Parathyroid adenoma (tissue), 2 donors: ENCODE measurements around the gene TMEM35B.
"Not testable (repeated sequence)": the region's sequence is repeated elsewhere in the genome, so short reads cannot be mapped to it uniquely, and the experiment has no call there.

ENCODE experiments used
- H2AFZ ChIP-seq: fragments of 300-600 bp; sonication (generic); one replicate; pipeline ENCODE4 v1.7.0; 2017; ENCODE audit warnings: antibody characterized with exemption, mild to moderate bottlenecking
- H3K27ac ChIP-seq: fragments of 300-600 bp; sonication (generic); one replicate; pipeline ENCODE4 v1.7.0; 2017
- H3K27me3 ChIP-seq: fragments of 300-600 bp; sonication (generic); one replicate; pipeline ENCODE4 v1.7.0; 2017; ENCODE audit warnings: low read length; ENCODE audit not compliant: control insufficient read depth, insufficient read depth
- H3K36me3 ChIP-seq: fragments of 300-600 bp; sonication (generic); one replicate; pipeline ENCODE4 v1.7.0; 2017; ENCODE audit warnings: low read length; ENCODE audit not compliant: control insufficient read depth, insufficient read depth
- H3K4me1 ChIP-seq: fragments of 300-600 bp; sonication (generic); one replicate; pipeline ENCODE4 v1.7.0; 2017; ENCODE audit warnings: control low read depth
- H3K4me2 ChIP-seq: fragments of 300-600 bp; sonication (generic); one replicate; pipeline ENCODE4 v1.7.0; 2017; ENCODE audit warnings: low read length
- H3K4me3 ChIP-seq: fragments of 300-600 bp; sonication (generic); one replicate; pipeline ENCODE4 v1.7.0; 2017; ENCODE audit warnings: low read depth, low read length
- H3K79me2 ChIP-seq: fragments of 300-600 bp; sonication (generic); one replicate; pipeline ENCODE4 v1.7.0; 2017; ENCODE audit warnings: control low read depth
- H3K9ac ChIP-seq: fragments of 300-600 bp; sonication (generic); one replicate; pipeline ENCODE4 v1.7.0; 2017; ENCODE audit warnings: mild to moderate bottlenecking
- H3K9me3 ChIP-seq: fragments of 300-600 bp; sonication (generic); one replicate; pipeline ENCODE4 v1.7.0; 2017; ENCODE audit warnings: low read length; ENCODE audit not compliant: control insufficient read depth
- TF ChIP-seq, protein P1 (sequence below): fragments of 300-600 bp; sonication (generic); IDR thresholded peaks from one replicate; pipeline ENCODE4 v1.7.0; 2017; ENCODE audit warnings: antibody characterized with exemption, mild to moderate bottlenecking
- donor health status: primary hyperparathyroidism.

Gene TMEM35B

DNA sequence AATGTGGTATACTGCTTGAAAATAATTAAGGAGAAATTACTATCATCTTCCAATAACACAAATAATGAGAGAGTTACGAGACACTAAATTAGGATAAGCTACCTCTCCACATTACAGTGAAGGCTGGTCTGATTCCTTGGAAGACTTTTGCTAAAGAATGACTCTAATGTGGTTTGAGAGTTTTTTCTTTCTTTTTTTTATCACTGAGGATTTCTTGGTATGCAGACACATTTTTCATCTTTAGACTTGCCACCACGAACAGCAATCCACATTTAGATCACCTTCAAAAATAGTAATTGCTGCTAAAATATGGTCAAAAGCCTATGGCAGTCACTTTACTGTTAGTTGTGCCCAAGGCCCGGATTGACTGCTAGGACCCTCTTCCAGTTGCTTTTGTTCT is 16.6 kb upstream of the TMEM35B start:
- Histone ChIP-seq H3K4me1 (no peaks in the 10 kb centered on the region), H3K9ac (no peak overlapping the region), H3K79me2 (no peaks in the 10 kb centered on the region), H3K9me3 (no peaks in the 10 kb centered on the region), H3K4me2 (no peak overlapping the region), H3K4me3 (no peak overlapping the region), H3K27me3 (no peaks in the 10 kb centered on the region), H3K36me3 (no peaks in the 10 kb centered on the region), H2AFZ (no peak overlapping the region), H3K27ac (no peak overlapping the region)
- TF ChIP-seq, protein P1, sequence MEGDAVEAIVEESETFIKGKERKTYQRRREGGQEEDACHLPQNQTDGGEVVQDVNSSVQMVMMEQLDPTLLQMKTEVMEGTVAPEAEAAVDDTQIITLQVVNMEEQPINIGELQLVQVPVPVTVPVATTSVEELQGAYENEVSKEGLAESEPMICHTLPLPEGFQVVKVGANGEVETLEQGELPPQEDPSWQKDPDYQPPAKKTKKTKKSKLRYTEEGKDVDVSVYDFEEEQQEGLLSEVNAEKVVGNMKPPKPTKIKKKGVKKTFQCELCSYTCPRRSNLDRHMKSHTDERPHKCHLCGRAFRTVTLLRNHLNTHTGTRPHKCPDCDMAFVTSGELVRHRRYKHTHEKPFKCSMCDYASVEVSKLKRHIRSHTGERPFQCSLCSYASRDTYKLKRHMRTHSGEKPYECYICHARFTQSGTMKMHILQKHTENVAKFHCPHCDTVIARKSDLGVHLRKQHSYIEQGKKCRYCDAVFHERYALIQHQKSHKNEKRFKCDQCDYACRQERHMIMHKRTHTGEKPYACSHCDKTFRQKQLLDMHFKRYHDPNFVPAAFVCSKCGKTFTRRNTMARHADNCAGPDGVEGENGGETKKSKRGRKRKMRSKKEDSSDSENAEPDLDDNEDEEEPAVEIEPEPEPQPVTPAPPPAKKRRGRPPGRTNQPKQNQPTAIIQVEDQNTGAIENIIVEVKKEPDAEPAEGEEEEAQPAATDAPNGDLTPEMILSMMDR, result no peak

DNA sequence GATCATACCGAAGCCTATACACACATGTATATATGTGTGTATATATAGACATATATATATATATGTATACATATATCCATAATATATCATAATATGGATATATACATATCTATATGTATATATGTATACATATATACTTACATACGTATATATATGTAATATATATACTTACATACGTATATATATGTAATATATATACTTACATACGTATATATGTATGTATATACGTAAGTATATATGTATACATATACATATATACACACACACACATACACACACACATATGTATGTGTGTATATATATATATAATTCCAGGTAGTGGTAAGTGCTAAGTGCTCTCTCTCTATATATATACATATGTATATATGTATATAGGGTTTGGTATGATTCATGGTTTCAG is 9.7 kb upstream of the TMEM35B start:
- Histone ChIP-seq H3K9ac (no peak overlapping the region), H3K27me3 (no peaks in the 10 kb centered on the region), H3K4me2 (no peak overlapping the region), H3K4me1 (no peaks in the 10 kb centered on the region), H3K9me3 (no peaks in the 10 kb centered on the region), H3K27ac (no peak overlapping the region), H2AFZ (no peak overlapping the region), H3K36me3 (no peaks in the 10 kb centered on the region), H3K4me3 (no peak overlapping the region), H3K79me2 (no peaks in the 10 kb centered on the region)
- TF ChIP-seq, protein P1, result no peak

DNA sequence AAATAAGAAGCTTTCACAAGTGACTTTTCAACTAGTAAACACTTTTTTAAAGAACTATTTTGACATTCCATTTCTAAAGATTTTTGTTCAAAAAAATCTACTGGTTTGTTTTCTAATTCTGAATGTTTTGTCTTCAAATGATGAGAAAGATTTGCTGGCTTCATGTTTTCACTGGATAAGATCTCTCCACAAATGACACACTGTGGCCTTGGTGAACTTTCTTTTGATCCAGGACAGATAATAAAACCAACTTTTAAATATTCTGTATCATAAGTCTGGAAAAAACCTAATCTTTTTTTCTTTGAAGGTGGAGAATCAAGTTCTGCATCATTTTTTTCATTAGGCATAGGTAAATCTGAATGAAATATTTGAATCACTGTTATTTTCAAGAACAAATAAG is 3.4 kb upstream of the TMEM35B start:
- Histone ChIP-seq H3K9me3 (no peaks in the 10 kb centered on the region), H3K4me1 (peaks cover 7% of the 10 kb centered on the region), H2AFZ (no peak overlapping the region), H3K36me3 (no peaks in the 10 kb centered on the region), H3K27ac (peak overlapping the region; percentile 39), H3K27me3 (no peaks in the 10 kb centered on the region), H3K79me2 (no peaks in the 10 kb centered on the region), H3K9ac (no peak overlapping the region), H3K4me2 (peak overlapping the region; percentile 33), H3K4me3 (no peak overlapping the region)
- TF ChIP-seq, protein P1, result no peak

DNA sequence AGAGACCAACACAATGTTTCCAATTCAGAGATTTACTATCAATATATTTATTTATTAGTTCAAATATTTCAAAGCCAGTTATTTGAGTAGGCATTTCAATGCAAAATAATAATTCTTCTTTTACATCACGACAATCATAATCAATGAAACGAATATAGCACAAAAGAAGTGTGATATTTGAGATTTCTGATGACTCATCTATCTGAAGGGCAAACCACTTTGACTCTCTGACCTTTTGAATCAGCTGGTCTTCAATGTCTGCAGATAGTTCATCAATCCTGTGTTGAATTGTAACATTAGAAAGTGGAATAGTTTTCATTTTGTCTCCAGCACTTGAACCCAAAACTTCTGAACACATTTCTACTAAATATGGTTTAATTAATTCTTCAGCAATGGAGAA is 3.0 kb upstream of the TMEM35B start:
- peak overlapping the region; percentile 33 for H3K4me2 ChIP-seq
- no peaks in the 10 kb centered on the region for H3K79me2 ChIP-seq
- H3K27ac ChIP-seq, result peak overlapping the region; percentile 39
- no peak overlapping the region for H3K9ac ChIP-seq
- no peaks in the 10 kb centered on the region for H3K36me3 ChIP-seq
- TF ChIP-seq, protein P1, result no peak
- no peaks in the 10 kb centered on the region for H3K9me3 ChIP-seq
- H3K4me1 ChIP-seq, result peaks cover 8% of the 10 kb centered on the region
- no peak overlapping the region for H2AFZ ChIP-seq
- H3K27me3 ChIP-seq, result no peaks in the 10 kb centered on the region
- no peak overlapping the region for H3K4me3 ChIP-seq

DNA sequence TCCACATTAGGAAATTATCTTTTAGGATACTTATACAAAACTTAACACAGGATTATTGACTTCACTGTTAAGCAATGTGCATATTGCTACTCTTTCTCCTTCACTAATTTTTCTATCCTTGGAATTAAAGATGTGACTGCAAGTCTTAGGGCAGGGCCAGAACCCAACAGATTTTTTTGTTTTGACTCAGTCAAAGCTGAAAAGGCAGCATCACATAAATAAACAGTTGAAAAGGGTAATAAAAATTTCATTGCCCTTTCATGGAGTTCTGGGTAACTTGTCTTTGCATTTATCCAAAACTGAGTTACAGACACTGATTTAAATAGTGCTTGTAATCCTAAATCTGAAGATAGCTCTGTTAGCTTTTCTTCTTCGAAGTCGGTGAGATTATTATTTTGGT is 1.9 kb upstream of the TMEM35B start:
- H3K4me3 ChIP-seq, result no peak overlapping the region
- no peaks in the 10 kb centered on the region for H3K27me3 ChIP-seq
- H3K79me2 ChIP-seq, result no peaks in the 10 kb centered on the region
- no peak overlapping the region for H2AFZ ChIP-seq
- no peak overlapping the region for H3K4me2 ChIP-seq
- peaks cover 8% of the 10 kb centered on the region for H3K4me1 ChIP-seq
- TF ChIP-seq, protein P1, result no peak
- H3K36me3 ChIP-seq, result no peaks in the 10 kb centered on the region
- H3K9me3 ChIP-seq, result no peaks in the 10 kb centered on the region
- H3K27ac ChIP-seq, result no peak overlapping the region
- no peak overlapping the region for H3K9ac ChIP-seq

DNA sequence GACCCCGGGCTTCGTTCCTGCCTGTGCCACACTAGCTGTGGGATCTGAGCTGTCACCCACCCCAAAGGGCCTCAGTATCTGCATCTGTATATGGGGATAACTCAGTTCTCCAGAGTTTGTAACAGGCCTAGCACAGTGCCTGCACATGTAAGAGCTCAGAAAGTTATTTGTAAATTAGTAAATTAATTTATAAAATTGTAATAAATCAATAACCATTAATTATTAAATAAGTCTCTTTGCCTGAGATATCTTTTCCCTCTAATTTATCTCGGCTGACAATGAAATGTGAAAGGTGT is 410 bp upstream of the TMEM35B start:
- Histone ChIP-seq H3K27ac (peak overlapping the region; percentile 83), H3K4me3 (peak overlapping the region; percentile 66), H3K4me2 (peak overlapping the region; percentile 75), H2AFZ (peak overlapping the region; percentile 94)
- H3K9ac ChIP-seq, H3K27me3 ChIP-seq, H3K9me3 ChIP-seq, H3K79me2 ChIP-seq, H3K36me3 ChIP-seq, H3K4me1 ChIP-seq: not testable (repeated sequence)
